Fibroblast of villous mesenchyme (primary cell): Measurements from ENCODE around the gene STPG1. TPM values are rescaled to one million over a fixed set of nuclear protein-coding genes. Genes with fewer than 3 reads are reported as not detected.

Source experiments
- DNase-seq: peaks from one replicate; pipeline ENCODE4 v3.0.0-alpha.2; 2010; ENCODE audit warnings: low read depth
- H3K4me3 ChIP-seq: 2 replicates; pipeline ENCODE4 v1.5.1; 2011; ENCODE audit warnings: low read depth, mild to moderate bottlenecking, low read length
- total RNA-seq: library from RNA; depleted of rRNA; stranded (reverse); fragments of >200 nt; gene quantifications from 2 replicates; pipeline ENCODE4 v1.2.3, GENCODE V29; 2012
- TF ChIP-seq, protein P1 (sequence below): IDR thresholded peaks from 2 replicates; pipeline ENCODE4 v1.5.1; 2012; ENCODE audit warnings: low read depth, mild to moderate bottlenecking, low read length; ENCODE audit not compliant: insufficient read depth

The STPG1 gene
- total RNA-seq, 1 donor = 9.9 TPM

DNA sequence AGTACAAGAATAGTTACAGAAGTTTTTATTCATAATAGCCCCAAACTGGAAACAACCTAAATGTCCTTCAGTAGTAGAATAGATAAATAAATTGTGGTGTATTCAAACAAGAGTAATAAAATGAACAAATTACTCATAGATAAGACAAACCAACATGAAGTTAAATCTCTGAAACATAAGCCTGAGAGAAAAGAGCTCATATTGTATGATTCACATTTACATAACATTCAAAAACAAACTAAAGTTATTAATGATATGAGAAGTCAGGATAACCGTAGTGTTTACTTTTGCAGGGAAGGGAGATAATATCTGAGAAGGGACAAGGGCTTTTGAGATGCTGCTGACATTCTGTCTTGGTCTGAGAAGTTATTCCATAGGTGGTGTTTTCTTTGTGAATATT lies 13.5 kb downstream of the STPG1 start:
- H3K4me3 ChIP-seq = no peak overlapping the region
- no peak for DNase-seq
- TF ChIP-seq, protein P1, sequence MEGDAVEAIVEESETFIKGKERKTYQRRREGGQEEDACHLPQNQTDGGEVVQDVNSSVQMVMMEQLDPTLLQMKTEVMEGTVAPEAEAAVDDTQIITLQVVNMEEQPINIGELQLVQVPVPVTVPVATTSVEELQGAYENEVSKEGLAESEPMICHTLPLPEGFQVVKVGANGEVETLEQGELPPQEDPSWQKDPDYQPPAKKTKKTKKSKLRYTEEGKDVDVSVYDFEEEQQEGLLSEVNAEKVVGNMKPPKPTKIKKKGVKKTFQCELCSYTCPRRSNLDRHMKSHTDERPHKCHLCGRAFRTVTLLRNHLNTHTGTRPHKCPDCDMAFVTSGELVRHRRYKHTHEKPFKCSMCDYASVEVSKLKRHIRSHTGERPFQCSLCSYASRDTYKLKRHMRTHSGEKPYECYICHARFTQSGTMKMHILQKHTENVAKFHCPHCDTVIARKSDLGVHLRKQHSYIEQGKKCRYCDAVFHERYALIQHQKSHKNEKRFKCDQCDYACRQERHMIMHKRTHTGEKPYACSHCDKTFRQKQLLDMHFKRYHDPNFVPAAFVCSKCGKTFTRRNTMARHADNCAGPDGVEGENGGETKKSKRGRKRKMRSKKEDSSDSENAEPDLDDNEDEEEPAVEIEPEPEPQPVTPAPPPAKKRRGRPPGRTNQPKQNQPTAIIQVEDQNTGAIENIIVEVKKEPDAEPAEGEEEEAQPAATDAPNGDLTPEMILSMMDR = no peak

DNA sequence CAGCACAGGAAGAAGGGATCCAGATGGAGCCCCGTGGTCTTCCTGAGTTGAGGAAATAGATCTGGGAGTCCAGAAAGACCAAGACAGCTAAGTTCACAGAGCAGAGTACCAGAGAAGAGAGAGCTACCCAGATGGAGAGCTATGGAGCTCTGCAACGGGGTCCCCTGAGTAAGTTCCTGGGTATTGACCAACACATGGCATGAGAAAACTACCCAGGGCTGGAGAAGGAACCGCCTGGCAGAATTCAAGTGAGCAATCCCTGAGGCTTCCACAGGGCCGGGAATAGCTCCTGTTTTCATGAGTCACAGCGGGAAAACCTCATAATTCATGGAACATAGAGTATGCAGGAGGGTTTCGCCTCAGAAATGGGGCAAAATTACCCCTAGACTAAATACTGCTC lies 19.7 kb downstream of the STPG1 start:
- no peak overlapping the region for H3K4me3 ChIP-seq
- peak; percentile 65 for DNase-seq
- TF ChIP-seq, protein P1 = no peak

DNA sequence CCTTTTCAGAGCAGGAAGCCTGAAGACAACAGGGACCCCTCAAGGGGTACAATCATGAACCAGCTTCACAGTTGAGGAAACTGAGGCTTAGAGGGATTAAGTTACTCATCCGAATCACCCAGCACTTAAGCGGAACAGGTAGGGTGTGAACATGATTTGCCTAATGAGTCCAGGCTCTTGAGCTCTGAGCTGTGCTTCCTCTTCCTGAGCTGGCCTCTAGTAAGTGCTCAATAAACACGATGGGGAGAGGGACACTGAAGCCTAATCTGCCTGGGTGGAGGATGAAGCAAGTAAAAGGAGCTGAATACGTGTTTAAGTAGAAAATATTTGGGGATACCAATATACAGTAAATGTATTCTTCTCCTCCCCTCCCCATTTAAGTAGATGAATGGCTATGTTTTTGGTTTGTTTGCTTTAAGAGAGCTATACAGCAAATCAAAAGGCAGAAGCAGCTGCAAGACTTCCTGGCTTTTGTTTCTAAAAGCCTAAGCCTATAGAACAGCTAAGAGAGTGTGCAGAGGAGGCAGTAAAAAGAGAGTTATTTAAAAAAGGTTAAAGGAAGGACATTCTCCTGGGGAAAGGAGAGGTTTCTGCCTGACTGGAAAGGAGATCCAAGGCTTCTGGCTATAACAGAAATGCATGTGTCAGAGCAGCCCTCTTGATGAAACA lies 20.5 kb downstream of the STPG1 start:
- no peak for DNase-seq
- TF ChIP-seq, protein P1 = no peak
- no peak overlapping the region for H3K4me3 ChIP-seq

DNA sequence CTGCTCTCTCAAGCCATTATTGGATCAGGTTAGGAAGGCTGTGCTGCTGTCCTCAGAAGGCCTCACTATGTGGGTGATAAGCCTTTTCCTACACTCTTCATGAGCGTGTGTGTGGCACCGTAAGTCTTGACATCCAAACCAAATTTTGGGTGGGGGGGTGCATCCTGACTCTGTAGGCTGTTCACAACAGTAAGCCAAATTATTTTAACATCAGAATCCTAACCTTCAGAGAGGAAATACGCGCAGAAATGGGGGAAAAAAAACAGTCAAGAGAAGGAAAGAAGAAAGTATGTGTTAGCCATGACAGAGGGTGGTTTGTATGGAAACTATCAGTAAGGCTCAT lies 21.0 kb downstream of the STPG1 start:
- no peak overlapping the region for H3K4me3 ChIP-seq
- TF ChIP-seq, protein P1 = no peak
- DNase-seq = no peak

DNA sequence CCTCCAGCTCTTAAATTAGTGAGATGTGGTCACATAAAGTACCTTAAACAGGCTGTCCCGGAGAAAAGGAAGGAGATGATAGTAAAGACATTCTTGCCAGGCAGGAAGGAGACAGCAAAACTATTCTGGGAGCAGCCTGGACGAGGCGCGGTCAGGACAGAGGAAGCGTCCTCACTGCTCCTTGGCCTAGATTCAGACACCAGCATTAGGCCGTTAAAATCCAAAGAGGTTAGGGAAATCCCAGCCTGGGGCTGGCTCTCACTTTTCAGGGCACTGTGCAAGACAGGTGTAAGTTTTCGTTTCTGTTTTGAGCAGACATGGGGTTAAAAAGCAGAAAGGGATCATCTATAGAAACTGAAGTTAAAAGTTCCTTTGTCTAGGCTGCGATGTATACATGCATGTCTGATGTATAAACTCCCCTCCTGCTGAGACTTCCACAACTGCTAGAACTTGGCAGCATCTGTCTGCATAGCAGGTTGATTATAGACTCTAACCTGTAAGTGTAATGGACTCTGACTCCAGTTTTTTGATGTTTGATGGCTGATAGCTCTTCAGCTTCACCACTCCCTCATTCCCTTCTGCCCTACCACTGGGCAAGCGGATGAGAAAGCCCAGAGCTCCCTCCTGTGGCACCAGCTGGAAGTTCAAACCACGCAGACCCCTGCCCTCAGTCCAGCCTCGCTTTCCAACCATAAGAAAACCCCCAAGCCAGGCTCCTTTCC lies 21.5 kb downstream of the STPG1 start:
- TF ChIP-seq, protein P1 = peak; percentile 86
- no peak overlapping the region for H3K4me3 ChIP-seq
- peak; percentile 53 for DNase-seq

DNA sequence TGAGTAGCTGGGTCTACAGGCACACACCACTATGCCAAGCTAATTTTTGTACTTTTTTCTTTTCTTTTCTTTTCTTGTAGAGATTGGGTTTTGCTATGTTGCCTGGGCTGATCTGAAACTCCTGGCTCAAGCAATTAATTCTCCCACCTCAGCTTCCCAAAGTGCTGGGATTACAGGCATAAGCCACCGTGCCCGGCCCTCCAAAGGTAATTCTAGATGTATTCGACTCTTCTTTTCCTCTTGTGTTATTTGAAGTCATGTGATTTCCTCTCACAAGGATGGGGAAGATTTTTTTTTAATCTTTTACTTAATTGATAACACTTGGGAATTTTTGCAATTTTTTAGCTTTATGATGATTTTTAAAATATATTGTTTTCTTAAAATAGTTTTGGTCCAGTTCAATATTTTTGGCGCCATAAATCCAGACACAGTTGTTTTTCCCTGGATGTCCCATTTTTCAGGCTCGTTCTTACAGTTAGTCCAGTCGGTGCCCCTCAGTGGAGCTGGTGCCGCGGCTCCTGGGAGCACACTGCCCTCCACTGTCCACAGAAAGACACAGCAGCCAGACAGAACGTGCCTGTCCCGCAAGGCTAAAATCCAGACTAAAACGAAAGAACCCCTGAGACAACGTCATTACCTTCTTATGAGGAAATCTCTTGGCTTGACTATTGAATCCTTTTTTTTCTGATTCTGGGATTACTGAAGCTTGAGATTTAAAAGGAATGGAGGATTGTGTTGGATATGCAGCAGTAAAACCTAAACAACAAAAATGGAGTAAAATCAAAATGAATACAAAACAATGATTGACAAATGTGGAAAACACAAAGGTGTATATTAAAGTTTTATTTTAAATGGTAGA lies 22.4 kb downstream of the STPG1 start:
- TF ChIP-seq, protein P1 = peak; percentile 96
- H3K4me3 ChIP-seq = no peak overlapping the region
- peak; percentile 91 for DNase-seq
